BJ (cell line): ENCODE data around the gene TCF3. TPM values are rescaled to one million over a fixed set of nuclear protein-coding genes. Genes with fewer than 3 reads are reported as not detected.

ENCODE experiments used
- CTCF ChIA-PET: fragments of 350-600 bp; formaldehyde crosslinking; extraction: SDS; loops from one replicate; lab custom pipeline; 2021; ENCODE audit warnings: antibody characterized with exemption, inconsistent platforms; lab: Yijun Ruan, JAX
- POLR2A ChIA-PET: fragments of 300-600 bp; sonication (Branson Sonifier 250); formaldehyde crosslinking; extraction: SDS; loops from one replicate; lab custom pipeline; 2021; ENCODE audit warnings: antibody characterized with exemption; lab: Charles Lee
- DNase-seq: peaks from one replicate; pipeline ENCODE4 v3.0.0-alpha.2; 2011; ENCODE audit warnings: low read depth
- H3K27me3 ChIP-seq: 2 replicates; pipeline ENCODE4 v1.6.0; 2011; ENCODE audit warnings: low read length; ENCODE audit not compliant: control insufficient read depth, insufficient read depth
- H3K36me3 ChIP-seq: 2 replicates; pipeline ENCODE4 v1.5.1; 2011; ENCODE audit warnings: low read length; ENCODE audit not compliant: control insufficient read depth, insufficient read depth
- H3K4me3 ChIP-seq: 2 replicates; pipeline ENCODE4 v1.5.1; 2011; ENCODE audit warnings: low read depth, mild to moderate bottlenecking, control low read depth, low read length
- polyA plus RNA-seq: library from polyadenylated mRNA; depleted of rRNA; stranded (reverse); fragments of >200 nt; gene quantifications from 2 replicates; pipeline ENCODE4 v1.2.3, GENCODE V29; 2011
- TF ChIP-seq, protein P1 (sequence below): IDR thresholded peaks from 2 replicates; pipeline ENCODE4 v1.5.1; 2011; ENCODE audit warnings: low read depth, mild to moderate bottlenecking, control low read depth, inconsistent platforms, low read length, moderate library complexity; ENCODE audit not compliant: insufficient read depth

The TCF3 gene
- polyA plus RNA-seq, 1 experiment = 49.8 TPM

DNA sequence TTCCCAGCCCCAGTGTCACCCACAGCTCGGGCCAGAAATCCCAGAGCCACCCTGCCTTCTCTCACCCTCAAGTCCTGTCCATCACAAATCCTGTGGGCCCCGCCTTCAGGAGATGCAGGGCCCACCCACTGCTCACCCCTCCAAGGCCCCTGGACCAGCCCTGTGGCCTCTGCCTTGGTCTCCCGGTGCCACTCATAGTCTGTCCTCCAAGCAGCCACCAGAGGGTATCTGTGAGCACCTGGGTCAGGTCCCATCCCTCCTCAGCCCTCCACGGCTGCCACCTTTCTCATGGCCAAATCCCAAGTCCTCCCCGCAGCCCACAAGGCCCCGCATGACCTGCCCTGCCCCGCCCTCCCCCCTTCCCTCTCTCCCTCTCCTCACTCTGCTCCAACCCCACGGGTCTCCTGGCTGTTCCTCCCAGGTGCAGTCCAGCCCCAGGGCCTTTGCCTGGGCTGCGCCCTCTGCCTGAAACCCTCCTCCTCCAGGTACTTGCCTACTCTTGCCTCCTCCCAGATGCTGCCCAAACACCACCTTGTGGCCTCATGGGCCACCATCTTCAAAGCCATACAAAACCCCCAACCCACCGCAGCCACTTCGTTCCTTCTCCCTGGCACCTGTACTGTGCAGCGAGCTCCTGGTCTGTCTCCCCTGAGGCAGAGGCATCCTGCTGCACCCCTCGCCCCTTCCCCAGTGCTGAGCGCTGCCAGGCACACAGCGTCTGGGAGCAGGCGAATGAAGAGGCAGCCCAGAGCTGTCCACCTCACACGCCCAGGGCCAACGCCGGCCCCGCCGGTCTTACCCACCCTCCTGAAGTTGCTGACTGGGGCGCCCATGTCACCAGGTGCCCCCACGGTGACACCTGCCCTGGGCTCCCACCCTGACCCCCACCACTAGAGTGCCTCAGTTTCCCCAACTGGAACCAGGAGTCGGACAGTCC lies 34.0 kb downstream of the TCF3 start:
- DNase-seq = no peak
- no peak overlapping the region for H3K4me3 ChIP-seq
- ChIA-PET POLR2A (no interaction called here), CTCF (interaction anchor here (1.1 to 1.8 kb wide), 3 partner anchors 11 to 72 kb away, joined by 3 to 8 read pairs (median 4); no protein-coding TSS in a partner anchor)
- no peaks in the 10 kb centered on the region for H3K27me3 ChIP-seq
- peaks cover 38% of the 10 kb centered on the region for H3K36me3 ChIP-seq
- TF ChIP-seq, protein P1, sequence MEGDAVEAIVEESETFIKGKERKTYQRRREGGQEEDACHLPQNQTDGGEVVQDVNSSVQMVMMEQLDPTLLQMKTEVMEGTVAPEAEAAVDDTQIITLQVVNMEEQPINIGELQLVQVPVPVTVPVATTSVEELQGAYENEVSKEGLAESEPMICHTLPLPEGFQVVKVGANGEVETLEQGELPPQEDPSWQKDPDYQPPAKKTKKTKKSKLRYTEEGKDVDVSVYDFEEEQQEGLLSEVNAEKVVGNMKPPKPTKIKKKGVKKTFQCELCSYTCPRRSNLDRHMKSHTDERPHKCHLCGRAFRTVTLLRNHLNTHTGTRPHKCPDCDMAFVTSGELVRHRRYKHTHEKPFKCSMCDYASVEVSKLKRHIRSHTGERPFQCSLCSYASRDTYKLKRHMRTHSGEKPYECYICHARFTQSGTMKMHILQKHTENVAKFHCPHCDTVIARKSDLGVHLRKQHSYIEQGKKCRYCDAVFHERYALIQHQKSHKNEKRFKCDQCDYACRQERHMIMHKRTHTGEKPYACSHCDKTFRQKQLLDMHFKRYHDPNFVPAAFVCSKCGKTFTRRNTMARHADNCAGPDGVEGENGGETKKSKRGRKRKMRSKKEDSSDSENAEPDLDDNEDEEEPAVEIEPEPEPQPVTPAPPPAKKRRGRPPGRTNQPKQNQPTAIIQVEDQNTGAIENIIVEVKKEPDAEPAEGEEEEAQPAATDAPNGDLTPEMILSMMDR = peak; percentile 52

DNA sequence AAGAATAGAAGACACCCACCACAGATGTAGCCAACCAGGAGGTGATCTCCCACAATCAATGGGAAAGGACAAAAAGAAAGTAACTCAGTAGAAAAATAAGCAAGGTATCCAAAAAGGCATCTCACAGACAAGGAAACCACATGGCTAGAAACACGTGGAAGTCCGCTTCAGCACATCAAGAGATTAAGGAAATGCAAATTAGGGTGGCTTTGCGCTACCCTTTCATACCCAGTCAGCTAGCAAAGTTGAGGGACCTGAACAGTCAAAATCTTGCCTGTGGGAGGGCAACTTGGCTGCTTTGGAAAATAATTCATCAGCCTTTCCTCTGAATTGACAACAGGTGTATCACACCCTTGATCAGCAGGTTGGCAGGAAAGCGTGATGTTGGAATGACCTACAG lies 35.5 kb downstream of the TCF3 start:
- H3K4me3 ChIP-seq = no peak overlapping the region
- POLR2A ChIA-PET = interaction anchor here (0.5 kb wide), 1 partner anchor 156 kb away, joined by 3 read pairs; no protein-coding TSS in a partner anchor
- H3K36me3 ChIP-seq = peaks cover 48% of the 10 kb centered on the region
- CTCF ChIA-PET = interaction anchor here (0.9 to 2.6 kb wide), 5 partner anchors 9 to 179 kb away, joined by 4 to 13 read pairs (median 6); no protein-coding TSS in a partner anchor
- H3K27me3 ChIP-seq = no peaks in the 10 kb centered on the region
- DNase-seq = no peak
- TF ChIP-seq, protein P1 = no peak

DNA sequence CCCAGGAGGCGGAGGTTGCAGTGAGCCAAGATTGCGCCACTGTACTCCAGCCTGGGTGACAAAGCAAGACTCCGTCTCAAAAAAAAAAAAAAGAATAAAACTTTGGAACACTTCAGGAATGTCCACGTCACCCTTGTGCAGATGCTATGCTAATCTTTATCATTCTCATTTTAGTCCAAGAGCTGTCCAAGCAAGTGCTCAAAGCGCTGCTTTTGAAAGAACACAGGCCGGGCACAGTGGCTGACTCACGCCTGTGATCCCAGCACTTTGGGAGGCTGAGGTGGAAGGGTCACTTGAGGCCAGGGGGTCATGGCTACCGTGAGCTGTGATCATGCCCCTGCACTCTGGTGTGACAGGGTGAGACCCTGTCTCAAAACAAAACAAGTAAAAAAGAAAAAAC lies 36.0 kb downstream of the TCF3 start:
- Histone ChIP-seq H3K36me3 (peaks cover 49% of the 10 kb centered on the region), H3K27me3 (no peaks in the 10 kb centered on the region), H3K4me3 (no peak overlapping the region)
- TF ChIP-seq, protein P1 = no peak
- ChIA-PET CTCF (interaction anchor here (0.9 to 2.6 kb wide), 4 partner anchors 9 to 179 kb away, joined by 4 to 13 read pairs (median 5); no protein-coding TSS in a partner anchor), POLR2A (interaction anchor here (0.5 kb wide), 1 partner anchor 156 kb away, joined by 3 read pairs; no protein-coding TSS in a partner anchor)
- peak; percentile 22 for DNase-seq

DNA sequence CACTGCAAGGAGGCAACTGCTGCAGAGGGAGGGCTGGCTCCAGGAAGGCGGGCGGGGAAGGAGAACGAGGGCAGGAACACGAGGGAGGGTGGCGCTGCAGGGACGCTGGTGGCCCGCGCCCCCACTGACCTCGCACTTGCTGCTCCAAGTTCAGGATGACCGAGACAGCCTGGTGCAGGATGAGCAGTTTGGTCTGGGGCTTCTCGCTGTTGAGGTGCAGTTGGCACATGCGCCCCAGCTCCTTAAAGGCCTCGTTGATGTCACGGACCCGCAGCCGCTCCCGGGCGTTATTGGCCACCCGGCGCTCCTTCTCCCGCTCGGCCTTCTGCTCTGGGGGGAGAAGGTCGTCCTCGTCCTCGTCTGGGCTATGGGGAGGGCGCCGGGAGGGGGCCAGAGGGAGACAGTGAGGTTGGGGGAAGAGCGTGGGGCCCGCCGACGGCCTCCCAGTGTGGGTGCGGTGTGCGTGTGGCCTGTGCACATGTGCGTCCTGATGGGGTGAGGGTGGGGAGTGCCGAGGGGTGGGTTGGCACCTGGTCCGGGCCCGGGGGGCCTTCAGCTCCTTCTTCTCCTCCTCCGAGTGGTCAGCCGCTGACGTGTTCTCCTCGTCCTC lies 37.2 kb downstream of the TCF3 start:
- ChIA-PET POLR2A (no interaction called here), CTCF (interaction anchor here (2.6 kb wide), 1 partner anchor 57 kb away, joined by 13 read pairs; no protein-coding TSS in a partner anchor)
- H3K4me3 ChIP-seq = no peak overlapping the region
- H3K36me3 ChIP-seq = peaks cover 47% of the 10 kb centered on the region
- no peak for DNase-seq
- H3K27me3 ChIP-seq = no peaks in the 10 kb centered on the region
- TF ChIP-seq, protein P1 = no peak
